Kidney capillary endothelial cell (primary cell): Measurements from ENCODE around the gene DIRAS1.
"Not testable (repeated sequence)": the region's sequence is repeated elsewhere in the genome, so short reads cannot be mapped to it uniquely, and the experiment has no call there.

Source experiments
- DNase-seq: peaks from one replicate; pipeline ENCODE4 v3.0.0-alpha.2; 2018; ENCODE audit warnings: low spot score

Gene DIRAS1

DNA sequence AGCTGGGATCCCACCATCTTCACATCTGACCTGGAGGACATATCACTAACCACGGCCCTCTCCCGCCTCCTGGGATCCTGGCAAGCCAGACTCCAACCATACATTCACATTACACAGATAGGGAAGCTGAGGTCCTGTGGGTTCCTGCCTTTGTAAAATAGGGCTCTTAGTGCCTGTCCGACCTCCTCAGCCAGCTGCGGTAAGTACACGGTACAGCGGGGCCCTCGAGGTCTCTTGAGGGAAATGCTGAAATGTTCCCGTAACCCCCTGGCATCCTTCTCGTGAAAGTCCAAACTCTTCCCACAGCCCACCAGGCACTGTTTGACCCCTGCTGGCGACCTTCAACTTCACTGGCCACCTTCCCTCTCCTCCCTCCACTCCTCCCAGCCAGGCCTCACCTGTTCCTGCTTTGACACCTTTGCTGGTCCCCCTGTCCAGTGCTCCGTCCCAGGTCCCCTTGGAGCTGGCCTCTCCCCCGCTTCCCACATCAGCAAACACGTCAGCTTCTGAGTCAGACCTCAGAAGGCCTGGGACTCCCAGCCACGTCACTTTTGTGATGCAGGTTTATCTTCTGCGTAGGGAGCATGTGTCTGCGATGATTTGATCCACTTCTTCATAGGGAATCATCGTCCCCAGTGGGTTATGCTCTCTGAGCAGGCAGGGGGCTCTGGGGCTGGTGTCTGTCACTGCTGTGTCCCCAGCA is 9.8 kb downstream of the DIRAS1 start:
- DNase-seq: no peak

GRCh38 chr19:2706251-2706650 is 14.9 kb downstream of the DIRAS1 start:
- DNase-seq: no peak

- DNase-seq: no peak
Measured at GRCh38 chr19:2703691-2704216, 17.4 kb downstream of the DIRAS1 start.

DNA sequence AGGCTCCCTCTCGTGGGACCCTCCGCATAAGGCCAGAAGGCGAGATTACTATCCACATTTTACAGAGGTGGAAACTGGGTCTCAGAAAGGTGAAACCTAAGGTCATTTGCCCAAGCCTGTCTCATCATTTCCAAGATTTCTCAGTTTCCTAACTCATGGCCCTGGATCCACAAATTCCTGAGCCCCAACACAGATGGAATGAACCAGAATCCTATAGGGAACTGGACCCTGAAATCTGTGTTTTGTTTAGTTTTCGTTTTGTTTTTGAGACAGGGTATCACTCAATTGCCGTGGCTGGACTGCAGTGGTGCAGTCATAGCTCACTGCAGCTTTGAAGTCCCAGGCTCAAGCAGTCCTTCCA is 18.1 kb downstream of the DIRAS1 start:
- no peak for DNase-seq

- peak; percentile 72 for DNase-seq
Measured at GRCh38 chr19:2702170-2703076, 18.7 kb downstream of the DIRAS1 start, which contains the start of gene GNG7. GNG7 (minus strand) TSS chr19:2702694; CDS start chr19:2520688, 182,006 bp downstream.

DNA sequence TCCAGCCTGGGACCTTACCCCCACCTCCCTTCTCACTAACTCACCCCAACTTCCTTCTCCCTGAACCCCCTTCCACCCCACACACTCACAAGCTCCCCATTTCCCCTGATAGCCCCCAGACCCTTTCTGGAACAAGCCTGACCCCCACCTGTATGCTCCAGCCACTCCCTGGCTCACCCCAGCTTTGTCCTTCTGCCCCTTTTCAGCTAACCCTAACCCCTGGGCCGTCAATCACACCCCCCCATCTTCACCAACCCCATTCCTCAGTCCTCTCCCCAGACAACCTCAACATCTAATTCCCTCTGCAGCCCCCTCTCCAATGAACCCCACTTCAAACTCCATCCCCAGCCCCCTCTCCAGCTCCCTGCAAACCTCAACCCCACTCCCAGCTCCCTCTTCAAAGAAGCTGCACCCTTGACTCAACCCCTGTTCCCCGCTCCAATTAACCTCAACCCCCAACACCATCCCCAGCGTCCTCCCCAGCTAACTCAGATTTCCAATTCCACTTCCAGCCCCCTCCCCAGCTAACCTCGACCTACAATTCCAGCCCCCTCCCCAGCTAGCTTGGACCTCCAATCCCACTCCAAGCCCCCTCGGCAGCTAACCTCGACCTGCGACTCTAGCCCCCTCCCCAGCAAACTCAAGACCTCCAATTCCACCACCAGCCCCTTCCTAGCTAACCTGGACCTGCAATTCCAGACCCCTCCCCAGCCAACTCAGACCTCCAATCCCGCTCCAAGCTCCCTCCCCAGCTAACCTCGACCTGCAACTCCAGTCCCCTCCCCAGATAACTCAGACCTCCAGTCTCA is 19.6 kb downstream of the DIRAS1 start:
- no peak for DNase-seq

GRCh38 chr19:2700660-2701360 is 20.4 kb downstream of the DIRAS1 start:
- DNase-seq: no peak

DNA sequence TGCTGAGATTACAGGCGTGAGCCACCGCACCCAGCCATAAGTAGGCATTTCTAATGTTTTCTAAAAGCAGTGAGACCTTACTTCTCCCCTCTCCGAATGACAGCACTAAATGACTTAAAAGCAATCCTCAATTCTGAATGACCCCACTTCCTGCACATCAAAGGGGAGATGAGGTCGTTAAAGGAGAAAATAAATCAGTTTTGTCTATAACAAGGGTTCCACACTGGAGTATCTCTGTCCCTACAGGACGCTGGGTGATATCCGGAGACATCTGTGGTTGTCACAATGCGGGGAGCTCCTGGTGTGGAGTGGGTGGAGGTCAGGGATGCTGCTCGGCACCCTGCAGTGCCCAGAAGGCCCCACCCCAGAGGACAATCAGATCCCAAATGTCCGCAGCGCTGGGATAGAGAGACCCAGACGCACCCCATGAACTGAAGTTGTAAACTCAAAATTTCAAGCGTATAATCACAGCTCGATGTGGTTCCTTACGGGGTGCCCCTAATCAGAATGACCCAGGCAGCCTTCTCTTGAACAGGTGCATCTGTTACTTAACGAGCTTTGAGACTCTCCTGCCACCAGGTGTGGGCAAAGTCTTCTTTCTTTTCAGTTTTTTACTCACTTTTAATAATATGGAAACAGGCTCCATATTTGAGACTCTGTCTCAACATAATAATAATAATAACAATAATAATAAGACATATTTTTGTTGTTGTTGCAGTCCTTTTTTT is 21.6 kb downstream of the DIRAS1 start:
- no peak for DNase-seq

GRCh38 chr19:2694196-2694595 is 27.0 kb downstream of the DIRAS1 start:
- no peak for DNase-seq

- DNase-seq: no peak
Measured at GRCh38 chr19:2693492-2694160, 27.5 kb downstream of the DIRAS1 start.

DNA sequence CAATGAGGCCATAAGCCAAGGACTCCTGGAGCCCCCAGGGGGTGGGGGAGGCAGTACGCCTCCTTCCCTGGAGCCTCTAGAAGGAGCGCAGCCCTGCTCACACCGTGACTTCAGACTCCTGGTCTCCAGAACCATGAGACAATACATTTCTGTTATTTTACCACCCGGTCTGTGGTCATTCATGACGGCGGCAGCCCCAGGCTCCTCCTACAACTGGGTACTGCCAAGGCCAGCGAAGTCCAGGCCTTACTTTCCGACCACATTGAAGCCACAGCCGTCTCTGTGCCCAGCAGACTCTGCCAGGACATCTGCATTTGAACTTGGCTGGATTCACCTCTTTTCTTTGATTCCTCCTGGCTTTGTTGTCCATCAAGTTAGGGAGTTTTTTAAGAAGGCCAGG is 29.2 kb downstream of the DIRAS1 start:
- DNase-seq: no peak

- DNase-seq: no peak
Measured at GRCh38 chr19:2690856-2691255, 30.3 kb downstream of the DIRAS1 start.

- no peak for DNase-seq
Measured at GRCh38 chr19:2686360-2686759, 34.8 kb downstream of the DIRAS1 start.

GRCh38 chr19:2685204-2685704 is 35.9 kb downstream of the DIRAS1 start:
- DNase-seq: no peak

DNA sequence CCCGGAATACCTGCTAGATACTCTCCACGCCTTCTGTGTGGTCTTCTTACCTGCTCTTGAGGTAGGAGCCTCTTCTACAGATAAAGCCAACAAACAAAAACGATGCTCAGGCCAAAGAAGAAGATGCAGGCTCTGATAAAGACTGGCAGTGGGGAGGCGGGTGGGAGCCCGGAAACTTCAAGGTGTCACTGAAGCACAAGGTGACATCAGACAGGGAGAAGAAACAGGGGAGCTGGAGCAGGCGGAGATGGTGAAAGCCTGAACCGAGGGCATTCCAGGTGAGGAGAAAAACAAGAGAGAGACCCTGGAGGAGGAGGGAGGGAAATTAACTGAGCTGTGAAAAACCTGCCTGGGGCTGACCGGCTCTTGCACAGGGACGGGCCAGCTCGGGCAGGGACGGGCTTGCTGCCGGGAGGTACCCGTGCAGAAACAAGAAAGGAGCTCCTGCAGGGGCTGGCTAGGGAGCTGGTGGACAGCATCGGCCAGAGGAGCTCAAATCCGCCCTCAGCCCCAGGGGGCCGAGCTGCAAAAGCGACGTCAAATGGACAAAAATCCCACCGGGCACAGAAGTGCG is 37.7 kb downstream of the DIRAS1 start:
- no peak for DNase-seq

DNA sequence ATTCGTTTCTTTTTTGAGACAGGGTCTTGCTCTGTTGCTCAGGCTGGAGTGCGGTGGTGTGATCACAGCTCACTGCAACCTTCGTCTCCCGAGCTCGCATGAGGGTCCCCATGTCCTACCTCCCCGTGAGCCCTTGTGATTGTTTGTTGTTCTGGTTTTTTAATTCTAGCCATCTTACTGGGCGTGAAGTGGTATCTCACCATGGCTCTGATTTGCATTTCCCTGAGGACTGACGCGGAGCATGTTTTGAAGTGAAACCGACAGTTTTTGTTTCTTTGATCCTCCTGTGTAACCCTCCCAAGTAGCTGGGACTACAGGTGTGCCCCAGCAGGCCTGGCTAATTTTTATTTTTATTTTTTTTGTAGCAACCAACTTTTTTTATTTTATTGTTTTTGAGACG is 40.4 kb downstream of the DIRAS1 start:
- DNase-seq: no peak

DNA sequence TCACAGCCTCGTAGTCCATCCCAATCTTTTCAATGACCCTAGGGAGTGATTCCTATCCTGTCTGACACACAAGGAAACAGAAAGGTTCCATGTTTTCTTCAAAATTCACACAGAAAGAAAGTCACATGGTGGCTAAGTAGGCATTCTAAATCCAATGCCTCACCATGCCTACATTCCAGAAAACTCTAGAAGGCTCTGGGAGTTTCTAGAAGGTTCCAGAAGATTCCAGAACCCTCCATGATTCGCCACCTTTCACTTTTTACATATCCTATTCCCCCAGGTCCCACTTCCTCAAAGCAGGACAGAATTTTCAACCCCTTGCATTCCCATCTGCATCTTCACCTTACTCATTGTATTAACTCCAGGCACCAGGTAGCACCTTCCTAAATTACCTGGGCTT is 41.7 kb downstream of the DIRAS1 start:
- DNase-seq: no peak

DNA sequence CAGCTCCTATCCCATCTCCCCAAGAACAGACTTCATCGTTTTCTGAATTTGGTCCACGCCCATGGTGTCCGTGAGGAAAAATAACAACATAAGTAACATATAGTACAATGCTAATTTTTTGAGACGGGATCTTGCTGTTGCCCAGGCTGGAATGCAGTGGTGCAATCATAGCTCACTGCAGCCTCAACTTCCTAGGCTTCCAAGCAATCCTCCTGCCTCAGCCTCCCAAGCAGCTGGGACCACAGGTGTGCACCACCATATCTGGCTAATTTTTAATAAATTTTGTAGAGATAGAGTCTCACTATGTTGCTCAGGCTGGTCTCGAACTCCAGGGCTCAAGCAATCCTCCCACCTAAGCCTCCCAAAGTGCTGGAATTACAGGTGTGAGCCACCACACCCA is 42.2 kb downstream of the DIRAS1 start:
- not testable (repeated sequence) for DNase-seq

- no peak for DNase-seq
Measured at GRCh38 chr19:2678044-2678671, 43.0 kb downstream of the DIRAS1 start.
